DND-41 (cell line): ENCODE results near the gene SCAMP3.
"Not testable (repeated sequence)": the region's sequence is repeated elsewhere in the genome, so short reads cannot be mapped to it uniquely, and the experiment has no call there.

Experiments used
- ATAC-seq: fragments of 200-7000 bp; cut with Tn5 transposase; 3 replicates; pipeline ENCODE4 v1.9.1; 2021; ENCODE audit warnings: low read depth; ENCODE audit not compliant: insufficient read depth
- DNase-seq: peaks from one replicate; pipeline ENCODE4 v3.0.0-alpha.2; 2020
- H2AFZ ChIP-seq: 2 replicates; pipeline ENCODE4 v1.6.0; 2012; ENCODE audit warnings: low read depth, low read length
- H3K27ac ChIP-seq: 2 replicates; pipeline ENCODE4 v1.5.1; 2012; ENCODE audit warnings: low read length, inconsistent platforms
- H3K27me3 ChIP-seq: fragments of 200-600 bp; sonication (generic); 2 replicates; pipeline ENCODE4 v1.6.0; 2012; ENCODE audit warnings: low read length, mild to moderate bottlenecking, inconsistent platforms; ENCODE audit not compliant: insufficient read depth, poor library complexity
- H3K36me3 ChIP-seq: 2 replicates; pipeline ENCODE4 v1.5.1; 2012; ENCODE audit warnings: low read length, inconsistent platforms; ENCODE audit not compliant: insufficient read depth
- H3K4me1 ChIP-seq: 2 replicates; pipeline ENCODE4 v1.5.1; 2012; ENCODE audit warnings: mild to moderate bottlenecking, low read length; ENCODE audit not compliant: insufficient read depth
- H3K4me2 ChIP-seq: 2 replicates; pipeline ENCODE4 v1.6.0; 2012; ENCODE audit warnings: mild to moderate bottlenecking, moderate library complexity, low read length, inconsistent platforms; ENCODE audit not compliant: insufficient read depth
- H3K4me3 ChIP-seq, 2 experiments: fragments of 200-600 bp in 1 of 2; shearing (Covaris generic) in 1 of 2; 2 replicates each; pipeline ENCODE4 v1.5.1; 2012 to 2016; ENCODE audit warnings: inconsistent platforms in 2 of 2, low read length in 2 of 2, mild to moderate bottlenecking in 2 of 2, low read depth in 1 of 2, moderate library complexity in 1 of 2
- H3K79me2 ChIP-seq: 2 replicates; pipeline ENCODE4 v1.6.0; 2012; ENCODE audit warnings: low read length, inconsistent platforms; ENCODE audit not compliant: insufficient read depth
- H3K9ac ChIP-seq: 2 replicates; pipeline ENCODE4 v1.6.0; 2012; ENCODE audit warnings: low read depth, mild to moderate bottlenecking, inconsistent platforms, low read length, moderate library complexity
- H3K9me3 ChIP-seq: 2 replicates; pipeline ENCODE4 v1.5.1; 2012; ENCODE audit warnings: low read length, moderate library complexity, mild to moderate bottlenecking, inconsistent platforms; ENCODE audit not compliant: insufficient read depth, severe bottlenecking
- H4K20me1 ChIP-seq: 2 replicates; pipeline ENCODE4 v1.6.0; 2012; ENCODE audit warnings: low read length; ENCODE audit not compliant: insufficient read depth
- CTCF ChIP-seq: IDR thresholded peaks from 2 replicates; pipeline ENCODE4 v1.5.1; 2012; ENCODE audit warnings: borderline replicate concordance, low read length, moderate library complexity, mild to moderate bottlenecking; ENCODE audit not compliant: poor library complexity, severe bottlenecking; ENCODE audit errors: extremely low read depth
- EZH2 ChIP-seq: IDR thresholded peaks from 3 replicates; pipeline ENCODE4 v1.6.1; 2012; ENCODE audit warnings: borderline replicate concordance, low read depth, mild to moderate bottlenecking, moderate library complexity, low read length, inconsistent platforms; ENCODE audit not compliant: severe bottlenecking

The SCAMP3 gene

GRCh38 chr1:155247667-155248553 is 14.2 kb downstream of the SCAMP3 start:
- no peak for TF ChIP-seq EZH2
- TF ChIP-seq CTCF, result no peak

GRCh38 chr1:155246796-155247195 is 15.4 kb downstream of the SCAMP3 start:
- not testable (repeated sequence) for H3K4me3 ChIP-seq, H4K20me1 ChIP-seq, H3K4me2 ChIP-seq, DNase-seq, H3K27me3 ChIP-seq, H3K9me3 ChIP-seq, H2AFZ ChIP-seq, H3K9ac ChIP-seq, ATAC-seq, H3K27ac ChIP-seq
- peaks cover 21% of the 10 kb centered on the region for H3K79me2 ChIP-seq
- H3K4me1 ChIP-seq, result peaks cover 49% of the 10 kb centered on the region
- peaks cover 21% of the 10 kb centered on the region for H3K36me3 ChIP-seq

More at GRCh38 chr1:155247667-155248553, 14.2 kb downstream of the SCAMP3 start:
- Histone ChIP-seq H3K4me3 (no peak overlapping the region), H3K36me3 (peaks cover 21% of the 10 kb centered on the region), H3K4me1 (peaks cover 41% of the 10 kb centered on the region), H3K27ac (no peak overlapping the region), H4K20me1 (no peaks in the 10 kb centered on the region), H2AFZ (no peak overlapping the region), H3K4me2 (no peak overlapping the region), H3K79me2 (peaks cover 14% of the 10 kb centered on the region), H3K9ac (no peak overlapping the region), H3K27me3 (no peaks in the 10 kb centered on the region), H3K9me3 (no peaks in the 10 kb centered on the region)
- DNase-seq (no peak), ATAC-seq (no peak)

- Histone ChIP-seq H3K36me3 (peaks cover 18% of the 10 kb centered on the region), H3K27ac (peak overlapping the region; percentile 96), H3K4me1 (peaks cover 47% of the 10 kb centered on the region), H3K9ac (peak overlapping the region; percentile 61), H2AFZ (peak overlapping the region; percentile 96), H3K4me2 (peak overlapping the region; percentile 72), H3K4me3 (peak overlapping the region in 1 of 2 experiments; percentile 52; a peak in 2 of 4 replicates), H3K79me2 (peaks cover 27% of the 10 kb centered on the region), H3K27me3 (no peaks in the 10 kb centered on the region), H3K9me3 (no peaks in the 10 kb centered on the region), H4K20me1 (no peaks in the 10 kb centered on the region)
- no peak for ATAC-seq
- no peak for DNase-seq
- no peak for TF ChIP-seq EZH2
- TF ChIP-seq CTCF, result no peak
These were observed 17.0 kb downstream of the SCAMP3 start for GRCh38 chr1:155245163-155245524.

GRCh38 chr1:155244368-155245162 is 17.6 kb downstream of the SCAMP3 start:
- no peaks in the 10 kb centered on the region for H4K20me1 ChIP-seq
- H3K9me3 ChIP-seq, result no peaks in the 10 kb centered on the region
- DNase-seq, result peak; percentile 100
- H3K4me2 ChIP-seq, result peak overlapping the region; percentile 72
- peak; percentile 96 for ATAC-seq
- peaks cover 50% of the 10 kb centered on the region for H3K4me1 ChIP-seq
- H3K27me3 ChIP-seq, result no peaks in the 10 kb centered on the region
- H2AFZ ChIP-seq, result peak overlapping the region; percentile 96
- peaks cover 22% of the 10 kb centered on the region for H3K36me3 ChIP-seq
- H3K9ac ChIP-seq, result peak overlapping the region; percentile 83
- peaks cover 33% of the 10 kb centered on the region for H3K79me2 ChIP-seq
- TF ChIP-seq CTCF, result peak; percentile 56
- no peak for TF ChIP-seq EZH2
- H3K4me3 ChIP-seq, result peak overlapping the region; percentile 74 to 82; a peak in 3 of 4 replicates
- H3K27ac ChIP-seq, result peak overlapping the region; percentile 96
